ENCODE results near the gene STYK1. TPM values are rescaled to one million over a fixed set of nuclear protein-coding genes. Genes with fewer than 3 reads are reported as not detected.

Gene STYK1
- total RNA-seq, 2 experiments from 2014 or later: 0.70 to 1.1 TPM

DNA sequence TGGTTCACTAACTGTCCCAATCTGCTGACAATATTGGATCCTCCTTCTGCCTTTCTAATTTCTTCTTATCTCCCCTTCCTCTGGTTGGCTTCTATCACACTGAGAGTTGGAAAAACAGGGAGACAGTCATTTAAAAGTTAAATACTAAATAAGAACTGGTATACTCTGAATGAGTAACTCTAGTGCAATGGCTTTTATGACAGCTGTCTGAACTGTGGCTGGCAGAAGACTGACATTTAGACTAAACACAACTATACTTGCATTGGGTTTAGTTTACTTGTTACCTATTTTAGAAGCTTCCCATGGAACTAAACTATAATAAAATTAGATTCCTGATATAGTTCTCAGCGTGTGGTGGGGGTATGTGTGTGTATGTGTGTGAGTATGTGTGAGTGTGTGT, 52.6 kb downstream of the STYK1 start:
- POLR2A ChIA-PET: no interaction called here
- Mint-ChIP-seq H3K4me3 (no peak overlapping the region), H3K36me3 (ENCODE audit: low read depth) (no peaks in the 10 kb centered on the region), H3K27me3 (peaks cover 3% of the 10 kb centered on the region), H3K4me1 (ENCODE audit: low read depth) (no peaks in the 10 kb centered on the region), H3K27ac (no peak overlapping the region), H3K9me3 (no peaks in the 10 kb centered on the region)
- ATAC-seq: no peak
- intact Hi-C loops (cut with micrococcal nuclease): no loop called here
- no peak for DNase-seq
- TF ChIP-seq, protein P1, sequence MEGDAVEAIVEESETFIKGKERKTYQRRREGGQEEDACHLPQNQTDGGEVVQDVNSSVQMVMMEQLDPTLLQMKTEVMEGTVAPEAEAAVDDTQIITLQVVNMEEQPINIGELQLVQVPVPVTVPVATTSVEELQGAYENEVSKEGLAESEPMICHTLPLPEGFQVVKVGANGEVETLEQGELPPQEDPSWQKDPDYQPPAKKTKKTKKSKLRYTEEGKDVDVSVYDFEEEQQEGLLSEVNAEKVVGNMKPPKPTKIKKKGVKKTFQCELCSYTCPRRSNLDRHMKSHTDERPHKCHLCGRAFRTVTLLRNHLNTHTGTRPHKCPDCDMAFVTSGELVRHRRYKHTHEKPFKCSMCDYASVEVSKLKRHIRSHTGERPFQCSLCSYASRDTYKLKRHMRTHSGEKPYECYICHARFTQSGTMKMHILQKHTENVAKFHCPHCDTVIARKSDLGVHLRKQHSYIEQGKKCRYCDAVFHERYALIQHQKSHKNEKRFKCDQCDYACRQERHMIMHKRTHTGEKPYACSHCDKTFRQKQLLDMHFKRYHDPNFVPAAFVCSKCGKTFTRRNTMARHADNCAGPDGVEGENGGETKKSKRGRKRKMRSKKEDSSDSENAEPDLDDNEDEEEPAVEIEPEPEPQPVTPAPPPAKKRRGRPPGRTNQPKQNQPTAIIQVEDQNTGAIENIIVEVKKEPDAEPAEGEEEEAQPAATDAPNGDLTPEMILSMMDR (IDR thresholded peaks at IDR 0.05): no peak
- CTCF ChIA-PET: no interaction called here

DNA sequence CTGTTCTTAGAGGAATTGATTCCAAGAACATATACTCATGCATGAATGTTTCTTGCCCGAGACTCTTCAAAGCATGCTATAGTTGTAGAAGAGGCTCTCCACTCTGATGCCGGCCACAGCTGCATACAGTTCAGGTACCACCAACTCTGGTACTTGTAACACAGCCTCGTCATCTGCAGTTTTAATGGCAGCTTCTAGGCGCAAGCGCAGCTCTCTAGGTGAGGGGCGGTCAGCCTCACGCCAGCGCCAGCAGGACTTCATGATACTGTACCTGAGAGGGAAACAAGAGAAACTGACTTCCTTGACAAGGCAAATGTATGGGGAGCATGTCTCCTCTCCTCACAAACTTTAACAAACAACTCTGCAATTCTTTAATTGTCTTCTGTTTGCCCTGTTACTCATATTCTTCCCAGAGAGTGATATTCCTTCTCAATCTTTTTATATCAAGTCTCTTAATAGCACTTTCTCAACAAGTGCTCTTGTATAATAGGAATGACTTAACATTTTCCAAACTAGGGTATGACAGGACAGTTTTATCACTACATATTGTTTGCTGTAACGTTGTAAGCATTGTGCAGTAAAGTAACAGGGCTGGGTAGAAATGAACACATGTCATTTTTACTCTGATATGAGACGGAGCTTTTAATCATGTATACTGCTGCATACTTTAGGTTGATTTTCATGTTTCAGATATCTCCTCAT, 53.6 kb downstream of the STYK1 start:
- no peak overlapping the region for H3K27ac Mint-ChIP-seq
- intact Hi-C loops (cut with micrococcal nuclease): no loop called here
- H3K27me3 Mint-ChIP-seq: peaks cover 2% of the 10 kb centered on the region
- ChIA-PET POLR2A (interaction anchor here (1.7 kb wide), 1 partner anchor 15 kb away, joined by 3 read pairs; no protein-coding TSS in a partner anchor), CTCF (no interaction called here)
- no peak overlapping the region for H3K4me3 Mint-ChIP-seq
- peaks cover 1% of the 10 kb centered on the region for H3K4me1 Mint-ChIP-seq (ENCODE audit: low read depth)
- DNase-seq (no peak), ATAC-seq (no peak)
- TF ChIP-seq, protein P1 (IDR thresholded peaks at IDR 0.05): no peak
- H3K36me3 Mint-ChIP-seq (ENCODE audit: low read depth): no peaks in the 10 kb centered on the region
- H3K9me3 Mint-ChIP-seq: no peaks in the 10 kb centered on the region

DNA sequence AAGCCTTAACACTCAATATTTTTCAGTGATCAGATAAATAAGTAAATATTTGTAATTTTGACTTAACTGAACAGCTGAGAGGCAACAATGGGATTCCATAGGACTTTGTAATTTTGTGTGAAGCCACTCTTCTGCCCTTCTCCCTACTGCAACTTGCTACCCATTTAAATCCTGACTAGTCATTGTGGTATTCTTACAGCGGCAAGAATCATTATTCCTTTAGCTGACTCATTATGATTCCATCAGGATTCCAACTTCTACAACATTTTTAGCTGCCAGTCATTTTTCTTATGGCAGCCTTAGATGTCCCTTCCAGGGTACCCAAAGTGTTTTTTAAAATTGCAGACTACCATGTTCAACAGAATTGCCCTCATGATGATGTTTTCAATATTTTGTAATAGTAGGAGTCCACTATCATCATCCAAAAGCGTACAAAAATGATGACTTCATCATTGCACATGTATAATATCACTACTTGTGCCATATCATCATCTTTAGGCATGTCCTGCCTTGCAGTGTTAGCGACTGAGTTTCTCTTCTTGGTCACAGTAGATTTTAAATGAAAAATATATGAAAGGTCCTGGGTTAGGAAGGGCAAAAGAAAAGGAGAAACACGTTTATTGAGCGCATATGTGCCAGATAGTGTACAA, 55.4 kb downstream of the STYK1 start:
- intact Hi-C loops (cut with micrococcal nuclease): no loop called here

DNA sequence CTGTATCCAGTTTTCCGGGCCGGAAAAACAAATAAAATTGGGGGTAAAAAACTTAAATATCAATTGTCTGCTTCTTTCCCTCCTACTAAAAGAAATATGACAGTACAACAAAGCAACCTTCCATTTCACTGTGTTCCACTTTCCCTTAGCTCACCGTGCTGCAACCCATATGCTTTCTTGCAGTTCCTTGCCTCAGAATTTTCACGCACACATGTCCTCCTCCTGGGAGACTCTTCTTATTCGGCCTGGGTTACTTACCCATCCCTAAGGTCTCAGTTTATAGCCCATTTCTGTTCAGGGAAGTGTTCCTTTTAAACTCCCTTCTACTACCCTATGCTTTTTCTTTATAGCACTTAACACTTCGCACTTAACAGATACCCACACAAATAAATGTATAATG, 56.0 kb downstream of the STYK1 start:
- H3K27ac Mint-ChIP-seq: no peak overlapping the region
- H3K9me3 Mint-ChIP-seq: no peaks in the 10 kb centered on the region
- peaks cover 7% of the 10 kb centered on the region for H3K4me1 Mint-ChIP-seq (ENCODE audit: low read depth)
- TF ChIP-seq, protein P1 (IDR thresholded peaks at IDR 0.05): no peak
- ATAC-seq: no peak
- peaks cover 5% of the 10 kb centered on the region for H3K27me3 Mint-ChIP-seq
- no peak overlapping the region for H3K4me3 Mint-ChIP-seq
- CTCF ChIA-PET: interaction anchor here (0.9 kb wide), 1 partner anchor 17 kb away, joined by 3 read pairs; no protein-coding TSS in a partner anchor
- no peak for DNase-seq
- intact Hi-C loops (cut with micrococcal nuclease): no loop called here
- POLR2A ChIA-PET: no interaction called here
- H3K36me3 Mint-ChIP-seq (ENCODE audit: low read depth): peaks cover 5% of the 10 kb centered on the region

More for the DNA sequence above, 55.4 kb downstream of the STYK1 start:
- ATAC-seq (no peak), DNase-seq (no peak)
- ChIA-PET CTCF (interaction anchor here (0.9 kb wide), 1 partner anchor 17 kb away, joined by 3 read pairs; no protein-coding TSS in a partner anchor), POLR2A (no interaction called here)
- Mint-ChIP-seq H3K27ac (no peak overlapping the region), H3K4me3 (no peak overlapping the region), H3K27me3 (peaks cover 2% of the 10 kb centered on the region), H3K9me3 (no peaks in the 10 kb centered on the region), H3K4me1 (ENCODE audit: low read depth) (peaks cover 7% of the 10 kb centered on the region), H3K36me3 (ENCODE audit: low read depth) (peaks cover under 1% of the 10 kb centered on the region)
- TF ChIP-seq, protein P1 (IDR thresholded peaks at IDR 0.05): no peak

DNA sequence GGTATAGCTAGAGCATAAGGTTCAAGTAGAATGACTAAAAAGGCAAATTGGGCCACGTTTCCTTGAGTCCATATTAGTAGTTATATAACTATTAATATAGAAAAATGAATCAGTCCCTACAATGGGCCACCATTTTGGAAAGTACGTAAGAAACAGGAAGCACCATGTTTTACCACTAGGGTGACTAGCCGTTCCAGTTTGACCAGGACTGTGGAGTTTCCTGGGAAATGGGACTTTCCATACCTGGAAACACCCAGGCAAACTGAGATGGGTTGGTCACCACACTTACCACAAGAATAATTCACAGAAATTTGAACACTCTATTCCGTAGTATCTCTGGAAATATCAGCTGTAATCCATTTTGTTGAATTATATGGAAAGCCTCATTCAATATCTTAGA, 58.3 kb downstream of the STYK1 start:
- ChIA-PET POLR2A (no interaction called here), CTCF (interaction anchor here (1.6 kb wide), 1 partner anchor 462 kb away, joined by 3 read pairs; no protein-coding TSS in a partner anchor)
- ATAC-seq: no peak
- no peak for DNase-seq
- H3K4me1 Mint-ChIP-seq (ENCODE audit: low read depth): peaks cover 23% of the 10 kb centered on the region
- intact Hi-C loops (cut with micrococcal nuclease): no loop called here
- H3K36me3 Mint-ChIP-seq (ENCODE audit: low read depth): peaks cover 27% of the 10 kb centered on the region
- H3K9me3 Mint-ChIP-seq: no peaks in the 10 kb centered on the region
- H3K27me3 Mint-ChIP-seq: peaks cover 2% of the 10 kb centered on the region
- peak overlapping the region; percentile 22 for H3K4me3 Mint-ChIP-seq
- TF ChIP-seq, protein P1 (IDR thresholded peaks at IDR 0.05): no peak
- no peak overlapping the region for H3K27ac Mint-ChIP-seq

Data from activated CD8-positive, alpha-beta T cell treated with anti-CD3 and anti-CD28 coated beads for 36 hours (primary cell).